Muscle of leg (tissue), 11 donors: ENCODE results near the gene AUTS2. TPM values are rescaled to one million over a fixed set of nuclear protein-coding genes. Genes with fewer than 3 reads are reported as not detected.
A peak's percentile ranks its signal among the peaks of the same experiment; 100 is the strongest.

Experiments
- DNase-seq: peaks from one replicate; pipeline ENCODE4 v3.0.0; 2013
- H3K27ac ChIP-seq: one replicate; pipeline ENCODE4 v1.5.1; 2013; ENCODE audit warnings: mild to moderate bottlenecking, low read length, control low read depth
- H3K27me3 ChIP-seq: one replicate; pipeline ENCODE4 v1.6.1; 2013; ENCODE audit warnings: low read length; ENCODE audit not compliant: control insufficient read depth, insufficient read depth
- H3K36me3 ChIP-seq: one replicate; pipeline ENCODE4 v1.6.1; 2013; ENCODE audit warnings: low read length; ENCODE audit not compliant: control insufficient read depth, insufficient read depth
- H3K4me1 ChIP-seq: one replicate; pipeline ENCODE4 v1.6.1; 2013; ENCODE audit warnings: low read length; ENCODE audit not compliant: control insufficient read depth, insufficient read depth
- H3K4me3 ChIP-seq: one replicate; pipeline ENCODE4 v1.5.1; 2013; ENCODE audit warnings: low read length, control low read depth
- H3K9me3 ChIP-seq: replicated peaks from 2 replicates; pipeline ENCODE4 v1.6.1; 2013; ENCODE audit warnings: low read depth, low read length; ENCODE audit not compliant: control insufficient read depth
- WGBS: methylation state at CpG from one replicate; pipeline ENCODE4 v1.1.5; 2013; ENCODE audit warnings: missing lambda C conversion rate; ENCODE audit not compliant: insufficient coverage; 5-methylcytosine and 5-hydroxymethylcytosine counted together
- polyA plus RNA-seq, 8 donors: library from polyadenylated mRNA; unstranded; fragments of 120-200 nt; gene quantifications; one replicate each; pipeline versions ENCODE4 v1.2.1 to v1.2.3, GENCODE V29; 2013; ENCODE audit warnings: inconsistent platforms in 1 of 8, low replicate concordance in 1 of 8; ENCODE audit not compliant: insufficient read length in 8 of 8, insufficient read depth in 1 of 8
- total RNA-seq: library from RNA; stranded (reverse); fragments of 120-200 nt; gene quantifications from one replicate; pipeline ENCODE4 v1.2.4, GENCODE V29; 2013

Gene AUTS2
- total and polyA plus RNA-seq, 9 donors, result 28.6 to 92.3 (median 58.8) TPM

GRCh38 chr7:69599286-69599954 is 1.1 kb downstream of the AUTS2 start:
- peak overlapping the region; percentile 71 for H3K4me3 ChIP-seq
- H3K9me3 ChIP-seq, result no peaks in the 10 kb centered on the region
- WGBS, result 0% methylated on average over 49 of the region's 61 CpGs
- H3K4me1 ChIP-seq, result peaks cover 15% of the 10 kb centered on the region
- peak overlapping the region; percentile 71 for H3K27ac ChIP-seq
- no peaks in the 10 kb centered on the region for H3K27me3 ChIP-seq
- H3K36me3 ChIP-seq, result no peaks in the 10 kb centered on the region
- DNase-seq, result peak; percentile 76

GRCh38 chr7:69599955-69600709 is 1.9 kb downstream of the AUTS2 start:
- 0% methylated on average over 6 of the region's 27 CpGs for WGBS
- no peaks in the 10 kb centered on the region for H3K9me3 ChIP-seq
- H3K27ac ChIP-seq, result no peak overlapping the region
- H3K4me3 ChIP-seq, result peak overlapping the region; percentile 71
- peak; percentile 62 for DNase-seq
- H3K27me3 ChIP-seq, result no peaks in the 10 kb centered on the region
- no peaks in the 10 kb centered on the region for H3K36me3 ChIP-seq
- peaks cover 17% of the 10 kb centered on the region for H3K4me1 ChIP-seq

GRCh38 chr7:69600710-69601519 is 2.6 kb downstream of the AUTS2 start:
- no CpG with 5 or more reads among the region's 5 CpGs for WGBS
- H3K9me3 ChIP-seq, result no peaks in the 10 kb centered on the region
- peak overlapping the region; percentile 71 for H3K4me3 ChIP-seq
- DNase-seq, result no peak
- no peak overlapping the region for H3K27ac ChIP-seq
- no peaks in the 10 kb centered on the region for H3K27me3 ChIP-seq
- H3K36me3 ChIP-seq, result no peaks in the 10 kb centered on the region
- H3K4me1 ChIP-seq, result peaks cover 19% of the 10 kb centered on the region

GRCh38 chr7:69602522-69602921 is 4.2 kb downstream of the AUTS2 start:
- Histone ChIP-seq H3K4me1 (peaks cover 17% of the 10 kb centered on the region), H3K27ac (no peak overlapping the region), H3K9me3 (no peaks in the 10 kb centered on the region), H3K36me3 (no peaks in the 10 kb centered on the region), H3K4me3 (no peak overlapping the region), H3K27me3 (no peaks in the 10 kb centered on the region)
- WGBS, result no CpG with 5 or more reads among the region's 2 CpGs
- no peak for DNase-seq

GRCh38 chr7:69603351-69603750 is 5.1 kb downstream of the AUTS2 start:
- Histone ChIP-seq H3K27ac (no peak overlapping the region), H3K27me3 (no peaks in the 10 kb centered on the region), H3K36me3 (no peaks in the 10 kb centered on the region), H3K4me1 (peaks cover 21% of the 10 kb centered on the region), H3K4me3 (no peak overlapping the region), H3K9me3 (no peaks in the 10 kb centered on the region)
- no peak for DNase-seq
- 75% methylated on average over 2 of the region's 3 CpGs for WGBS

GRCh38 chr7:69603937-69604494 is 5.7 kb downstream of the AUTS2 start:
- no CpG with 5 or more reads among the region's 2 CpGs for WGBS
- H3K4me1 ChIP-seq, result peaks cover 21% of the 10 kb centered on the region
- no peaks in the 10 kb centered on the region for H3K9me3 ChIP-seq
- no peak for DNase-seq
- no peaks in the 10 kb centered on the region for H3K36me3 ChIP-seq
- no peak overlapping the region for H3K27ac ChIP-seq
- no peak overlapping the region for H3K4me3 ChIP-seq
- H3K27me3 ChIP-seq, result no peaks in the 10 kb centered on the region

- Histone ChIP-seq H3K27me3 (no peaks in the 10 kb centered on the region), H3K27ac (peak overlapping the region; percentile 25), H3K36me3 (no peaks in the 10 kb centered on the region), H3K9me3 (no peaks in the 10 kb centered on the region), H3K4me3 (no peak overlapping the region), H3K4me1 (peaks cover 18% of the 10 kb centered on the region)
- DNase-seq, result peak; percentile 17
- 24% methylated on average over 3 of the region's 3 CpGs for WGBS
Observed at GRCh38 chr7:69605070-69605469, 6.8 kb downstream of the AUTS2 start.

- H3K4me1 ChIP-seq, result peaks cover 16% of the 10 kb centered on the region
- H3K4me3 ChIP-seq, result no peak overlapping the region
- peak overlapping the region; percentile 25 for H3K27ac ChIP-seq
- no peaks in the 10 kb centered on the region for H3K27me3 ChIP-seq
- 0% methylated on average over 1 of the region's 2 CpGs for WGBS
- no peaks in the 10 kb centered on the region for H3K36me3 ChIP-seq
- DNase-seq, result peak; percentile 84
- H3K9me3 ChIP-seq, result no peaks in the 10 kb centered on the region
Observed at GRCh38 chr7:69605546-69605945, 7.3 kb downstream of the AUTS2 start.

GRCh38 chr7:69608049-69608448 is 9.8 kb downstream of the AUTS2 start:
- no peaks in the 10 kb centered on the region for H3K27me3 ChIP-seq
- DNase-seq, result no peak
- no peaks in the 10 kb centered on the region for H3K36me3 ChIP-seq
- H3K9me3 ChIP-seq, result no peaks in the 10 kb centered on the region
- no peak overlapping the region for H3K4me3 ChIP-seq
- 83% methylated on average over 2 of the region's 4 CpGs for WGBS
- peaks cover 12% of the 10 kb centered on the region for H3K4me1 ChIP-seq
- no peak overlapping the region for H3K27ac ChIP-seq

GRCh38 chr7:69608878-69609277 is 10.6 kb downstream of the AUTS2 start:
- Histone ChIP-seq H3K4me3 (no peak overlapping the region), H3K27me3 (no peaks in the 10 kb centered on the region), H3K27ac (no peak overlapping the region), H3K36me3 (no peaks in the 10 kb centered on the region), H3K4me1 (peaks cover 12% of the 10 kb centered on the region), H3K9me3 (no peaks in the 10 kb centered on the region)
- DNase-seq, result no peak
- WGBS, result no CpG with 5 or more reads among the region's 1 CpG
